ENCODE results near the gene CAPZA1. TPM values are rescaled to one million over a fixed set of nuclear protein-coding genes. Genes with fewer than 3 reads are reported as not detected.

CAPZA1 gene
- total RNA-seq, 1 experiment from 2014 or later = 148 TPM

DNA sequence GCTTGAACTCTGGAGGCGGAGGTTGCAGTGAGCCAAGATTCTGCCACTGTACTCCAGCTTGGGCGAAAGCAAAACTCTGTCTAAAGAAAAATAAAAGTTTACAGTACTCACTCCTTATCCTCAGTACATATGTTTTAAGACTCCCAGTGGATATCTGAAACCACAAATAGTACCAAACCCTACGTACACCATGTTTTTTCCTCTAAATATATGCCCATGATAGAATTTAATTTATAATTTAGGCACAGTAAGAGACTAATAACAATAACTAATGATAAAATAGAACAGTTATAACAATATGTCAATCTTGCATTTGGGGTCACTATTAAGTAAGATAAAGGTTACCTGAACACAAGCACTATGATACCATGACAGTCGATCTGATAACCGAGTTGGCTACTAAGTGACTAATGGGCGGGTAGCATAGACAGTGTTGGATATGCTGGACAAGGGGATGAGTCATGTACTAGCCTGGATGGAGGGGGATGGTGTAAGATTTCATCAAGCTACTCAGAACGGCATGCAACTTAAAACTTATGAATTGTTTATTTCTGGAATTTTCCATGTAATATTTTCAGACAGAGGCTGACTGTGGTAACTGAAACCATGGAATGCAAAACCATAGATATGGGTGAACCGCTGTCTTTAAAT is 44.4 kb upstream of the CAPZA1 start:
- DNase-seq (ENCODE audit: low read depth, low spot score) = peak; percentile 69
- H3K4me2 ChIP-seq (ENCODE audit: low read length) = peak overlapping the region; percentile 51
- ChIA-PET CTCF (no interaction called here), RAD21 (ENCODE audit: low non-redundant PET in 1 of 2, low total read pairs in 2 of 2, uncharacterized antibody in 2 of 2, unreplicated experiment in 2 of 2) (no interaction called here), POLR2A (no interaction called here)
- no peaks in the 10 kb centered on the region for H4K20me1 ChIP-seq (ENCODE audit: insufficient read depth)
- ATAC-seq = peak; percentile 99
- H3K9ac ChIP-seq (ENCODE audit: low read length) = no peak overlapping the region
- H3K79me2 ChIP-seq (ENCODE audit: insufficient read depth, low read length) = no peaks in the 10 kb centered on the region
- peaks cover 4 to 6% of the 10 kb centered on the region in 2 experiments; a peak in 2 of 4 replicates for H3K36me3 ChIP-seq (ENCODE audit: control insufficient read depth in 1 of 2, insufficient read depth in 2 of 2, low read length in 2 of 2)
- H2AFZ ChIP-seq (ENCODE audit: low read depth, low read length, poor library complexity, severe bottlenecking) = peak overlapping the region; percentile 27
- H3K27ac ChIP-seq (ENCODE audit: low read depth, low read length) = no peak overlapping the region
- no TSS peak for BruUV-seq (replicated peaks)
- peaks cover 11 to 12% of the 10 kb centered on the region in 2 experiments; a peak in 3 of 4 replicates for H3K4me1 ChIP-seq (ENCODE audit: control insufficient read depth in 1 of 2, insufficient read depth in 2 of 2, low read length in 2 of 2)
- no peaks in the 10 kb centered on the region for H3K9me2 ChIP-seq (ENCODE audit: insufficient read depth)
- no peaks in the 10 kb centered on the region for H3K27me3 ChIP-seq (ENCODE audit: insufficient read depth, low read length)
- intact Hi-C loops (cut with micrococcal nuclease) = no loop called here
- H3K9me3 ChIP-seq (ENCODE audit: control insufficient read depth in 1 of 2, insufficient read depth in 1 of 2, low read depth in 1 of 2, low read length in 2 of 2) = no peaks in the 10 kb centered on the region
- H3K4me3 ChIP-seq (replicated peaks in 1 of 2; ENCODE audit: low read depth in 1 of 2, low read length in 2 of 2) = no peak overlapping the region
- peak; percentile 74 for TF ChIP-seq JUND (IDR thresholded peaks at IDR 0.05)
- TF ChIP-seq, protein P1, sequence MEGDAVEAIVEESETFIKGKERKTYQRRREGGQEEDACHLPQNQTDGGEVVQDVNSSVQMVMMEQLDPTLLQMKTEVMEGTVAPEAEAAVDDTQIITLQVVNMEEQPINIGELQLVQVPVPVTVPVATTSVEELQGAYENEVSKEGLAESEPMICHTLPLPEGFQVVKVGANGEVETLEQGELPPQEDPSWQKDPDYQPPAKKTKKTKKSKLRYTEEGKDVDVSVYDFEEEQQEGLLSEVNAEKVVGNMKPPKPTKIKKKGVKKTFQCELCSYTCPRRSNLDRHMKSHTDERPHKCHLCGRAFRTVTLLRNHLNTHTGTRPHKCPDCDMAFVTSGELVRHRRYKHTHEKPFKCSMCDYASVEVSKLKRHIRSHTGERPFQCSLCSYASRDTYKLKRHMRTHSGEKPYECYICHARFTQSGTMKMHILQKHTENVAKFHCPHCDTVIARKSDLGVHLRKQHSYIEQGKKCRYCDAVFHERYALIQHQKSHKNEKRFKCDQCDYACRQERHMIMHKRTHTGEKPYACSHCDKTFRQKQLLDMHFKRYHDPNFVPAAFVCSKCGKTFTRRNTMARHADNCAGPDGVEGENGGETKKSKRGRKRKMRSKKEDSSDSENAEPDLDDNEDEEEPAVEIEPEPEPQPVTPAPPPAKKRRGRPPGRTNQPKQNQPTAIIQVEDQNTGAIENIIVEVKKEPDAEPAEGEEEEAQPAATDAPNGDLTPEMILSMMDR (IDR thresholded peaks at IDR 0.05 in 2 of 3, conservative IDR thresholded peaks at IDR 0.05 in 1 of 3; ENCODE audit: borderline replicate concordance in 1 of 3, insufficient read depth in 1 of 3, low read depth in 2 of 3, low read length in 2 of 3) = no peak
- TF ChIP-seq ZFX (IDR thresholded peaks at IDR 0.05) = no peak
- no peak for TF ChIP-seq EZH2 (IDR thresholded peaks at IDR 0.05)
- no peak for TF ChIP-seq ZNF274 (IDR thresholded peaks at IDR 0.05; ENCODE audit: low read depth, low read length)
- TF ChIP-seq POLR2A (IDR thresholded peaks at IDR 0.05; ENCODE audit: borderline replicate concordance, extremely low read depth, insufficient read depth, insufficient read length) = no peak
- TF ChIP-seq SIN3A (IDR thresholded peaks at IDR 0.05; ENCODE audit: low read depth) = no peak
- TF ChIP-seq ELF1 (IDR thresholded peaks at IDR 0.05; ENCODE audit: borderline replicate concordance, low read depth) = no peak
- peak; percentile 70 for TF ChIP-seq FOSL1 (IDR thresholded peaks at IDR 0.05; ENCODE audit: low read depth)
- peak; percentile 61; the same call in 1 of the 2 replicates for TF ChIP-seq CBX3 (IDR thresholded peaks at IDR 0.05; ENCODE audit: low read depth)
- TF ChIP-seq SP1 (IDR thresholded peaks at IDR 0.05; ENCODE audit: low read depth) = peak; percentile 25; the same call in 1 of the 2 replicates
- TF ChIP-seq, protein P2, sequence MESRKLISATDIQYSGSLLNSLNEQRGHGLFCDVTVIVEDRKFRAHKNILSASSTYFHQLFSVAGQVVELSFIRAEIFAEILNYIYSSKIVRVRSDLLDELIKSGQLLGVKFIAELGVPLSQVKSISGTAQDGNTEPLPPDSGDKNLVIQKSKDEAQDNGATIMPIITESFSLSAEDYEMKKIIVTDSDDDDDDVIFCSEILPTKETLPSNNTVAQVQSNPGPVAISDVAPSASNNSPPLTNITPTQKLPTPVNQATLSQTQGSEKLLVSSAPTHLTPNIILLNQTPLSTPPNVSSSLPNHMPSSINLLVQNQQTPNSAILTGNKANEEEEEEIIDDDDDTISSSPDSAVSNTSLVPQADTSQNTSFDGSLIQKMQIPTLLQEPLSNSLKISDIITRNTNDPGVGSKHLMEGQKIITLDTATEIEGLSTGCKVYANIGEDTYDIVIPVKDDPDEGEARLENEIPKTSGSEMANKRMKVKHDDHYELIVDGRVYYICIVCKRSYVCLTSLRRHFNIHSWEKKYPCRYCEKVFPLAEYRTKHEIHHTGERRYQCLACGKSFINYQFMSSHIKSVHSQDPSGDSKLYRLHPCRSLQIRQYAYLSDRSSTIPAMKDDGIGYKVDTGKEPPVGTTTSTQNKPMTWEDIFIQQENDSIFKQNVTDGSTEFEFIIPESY (IDR thresholded peaks at IDR 0.05; ENCODE audit: extremely low read depth, insufficient replicate concordance, low read length) = no peak
- TF ChIP-seq POLR2AphosphoS5 (IDR thresholded peaks at IDR 0.05; ENCODE audit: low read depth, low read length) = no peak
- no peak for TF ChIP-seq EZH2phosphoT487 (IDR thresholded peaks at IDR 0.05; ENCODE audit: borderline replicate concordance)
